ENCODE results near the gene PPP1R12B.
"Not testable (repeated sequence)": the region's sequence is repeated elsewhere in the genome, so short reads cannot be mapped to it uniquely, and the experiment has no call there.

PPP1R12B gene

DNA sequence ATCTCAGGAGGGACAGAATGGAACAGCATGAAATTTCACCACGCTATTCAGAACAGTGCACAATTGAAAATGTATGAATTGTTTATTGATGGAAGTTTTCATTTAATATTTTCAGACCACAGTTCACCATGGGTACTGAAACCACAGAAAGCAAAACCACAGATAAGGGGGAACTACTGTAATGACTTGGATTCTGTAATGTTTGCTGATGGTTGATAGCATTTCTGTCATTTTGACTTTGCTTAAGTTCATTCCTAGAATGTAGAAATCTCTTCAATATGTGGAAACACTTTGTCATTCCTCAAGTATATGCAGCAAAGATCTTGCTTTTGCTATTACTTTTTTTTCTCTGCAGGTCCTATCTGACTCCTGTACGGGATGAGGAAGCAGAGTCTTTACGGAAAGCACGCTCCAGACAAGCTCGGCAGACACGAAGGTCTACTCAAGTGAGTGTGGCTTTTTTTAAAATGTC, 139.7 kb downstream of the PPP1R12B start:
- DNase-seq (ENCODE audit: low spot score), result not testable (repeated sequence)

DNA sequence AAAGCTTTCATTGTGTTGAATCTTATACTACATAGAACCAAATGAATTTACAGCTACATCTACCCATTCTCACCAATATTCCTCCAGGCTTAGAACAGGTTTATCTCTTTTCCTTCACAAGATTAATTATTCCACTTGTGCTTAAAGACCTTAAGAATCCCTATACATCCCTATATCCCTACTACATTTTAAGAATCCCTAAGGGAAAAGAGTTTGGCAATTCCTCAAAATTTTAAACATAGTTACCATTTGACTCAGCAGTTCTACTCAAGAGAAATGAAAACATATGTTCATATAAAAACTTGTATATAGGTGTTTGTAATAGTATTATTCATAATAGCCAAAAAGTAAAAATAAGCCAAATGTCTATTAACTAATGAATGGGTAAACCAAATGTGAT, 140.6 kb downstream of the PPP1R12B start:
- DNase-seq (ENCODE audit: low spot score), result not testable (repeated sequence)

- not testable (repeated sequence) for DNase-seq (ENCODE audit: low spot score)
These were observed 144.6 kb downstream of the PPP1R12B start for GRCh38 chr1:202493112-202493511.

DNA sequence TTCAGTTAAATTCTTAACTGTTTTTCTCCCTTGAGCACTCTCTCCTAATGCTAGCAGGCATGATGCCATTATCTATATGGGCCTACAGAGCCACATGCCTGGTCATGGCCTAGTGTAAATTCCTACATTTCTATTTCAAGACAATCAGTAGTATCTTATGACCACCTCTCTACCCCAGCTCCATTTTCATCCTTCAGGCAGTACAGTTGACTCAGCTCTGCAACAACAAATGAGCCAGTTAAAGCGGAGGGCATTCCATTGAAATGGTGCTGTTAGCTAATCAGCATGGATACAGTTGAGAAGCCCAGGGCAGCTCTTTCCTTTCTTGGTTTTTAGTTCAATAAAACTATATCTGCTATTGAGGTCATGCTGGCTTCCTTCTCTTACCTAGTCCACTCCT, 150.0 kb downstream of the PPP1R12B start:
- DNase-seq (ENCODE audit: low spot score), result no peak

DNA sequence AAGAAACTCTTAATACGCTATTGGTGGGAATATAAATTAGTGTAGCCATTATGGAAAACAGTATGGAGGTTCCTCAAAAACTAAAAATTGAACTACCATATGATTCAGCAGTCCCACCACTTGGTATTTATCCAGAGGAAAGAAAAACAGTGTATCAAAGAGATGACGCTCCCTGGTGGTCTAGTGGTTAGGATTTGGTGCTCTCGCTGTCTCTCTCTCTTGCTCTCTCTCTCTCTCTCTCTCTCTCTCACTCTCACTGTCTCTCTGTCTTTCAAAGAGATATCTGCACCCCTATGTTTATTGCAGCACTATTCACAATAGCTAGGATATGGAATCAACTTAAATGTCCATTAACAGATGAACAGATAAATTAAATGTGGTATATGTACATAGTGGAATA, 151.5 kb downstream of the PPP1R12B start:
- DNase-seq (ENCODE audit: low spot score), result not testable (repeated sequence)

GRCh38 chr1:202501281-202501680, 152.8 kb downstream of the PPP1R12B start:
- no peak for DNase-seq (ENCODE audit: low spot score)

- DNase-seq (ENCODE audit: low spot score), result no peak
These were observed 156.9 kb downstream of the PPP1R12B start for GRCh38 chr1:202505356-202505755.

GRCh38 chr1:202505880-202506575, 157.5 kb downstream of the PPP1R12B start:
- not testable (repeated sequence) for DNase-seq (ENCODE audit: low spot score)

DNA sequence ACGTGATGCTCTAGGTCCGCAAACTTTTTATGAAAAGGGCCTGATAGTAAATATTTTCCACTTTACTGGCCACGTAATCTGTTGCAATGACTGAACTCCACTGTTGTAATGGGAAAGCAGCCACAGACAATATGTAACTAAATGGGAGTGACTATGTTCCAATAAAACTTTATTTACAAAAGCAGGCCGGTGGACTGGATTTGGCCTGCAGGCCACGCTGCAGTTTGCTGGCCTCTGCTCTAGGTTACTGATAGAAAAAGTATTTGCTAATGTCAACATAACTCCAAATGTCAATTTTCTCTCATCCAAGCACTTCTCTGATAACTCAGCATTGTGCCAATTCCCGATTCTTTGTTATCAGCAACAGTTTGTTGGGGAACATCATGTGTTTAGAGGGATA, 160.4 kb downstream of the PPP1R12B start:
- not testable (repeated sequence) for DNase-seq (ENCODE audit: low spot score)

DNA sequence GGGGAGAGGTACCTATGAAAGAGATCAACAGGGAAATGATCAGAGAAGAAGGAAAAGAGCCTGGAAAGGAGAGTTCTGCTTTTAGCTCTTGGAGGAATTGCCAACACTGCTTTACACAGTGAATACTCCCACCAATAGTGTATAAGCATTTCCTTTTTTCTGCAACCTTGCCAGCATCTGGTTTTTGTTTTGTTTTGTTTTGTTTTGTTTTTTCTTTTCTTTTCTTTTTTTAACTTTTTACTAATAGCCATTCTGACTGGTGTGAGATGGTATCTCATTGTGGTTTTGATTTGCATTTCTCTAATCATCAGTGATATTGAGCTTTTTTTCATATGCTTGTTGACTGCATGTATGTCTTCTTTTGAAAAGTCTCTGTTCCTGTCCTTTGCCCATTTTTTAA, 165.4 kb downstream of the PPP1R12B start:
- not testable (repeated sequence) for DNase-seq (ENCODE audit: low spot score)

- no peak for DNase-seq (ENCODE audit: low spot score)
These were observed 168.0 kb downstream of the PPP1R12B start for GRCh38 chr1:202516434-202516877.

GRCh38 chr1:202517146-202517545, 168.6 kb downstream of the PPP1R12B start:
- not testable (repeated sequence) for DNase-seq (ENCODE audit: low spot score)

DNA sequence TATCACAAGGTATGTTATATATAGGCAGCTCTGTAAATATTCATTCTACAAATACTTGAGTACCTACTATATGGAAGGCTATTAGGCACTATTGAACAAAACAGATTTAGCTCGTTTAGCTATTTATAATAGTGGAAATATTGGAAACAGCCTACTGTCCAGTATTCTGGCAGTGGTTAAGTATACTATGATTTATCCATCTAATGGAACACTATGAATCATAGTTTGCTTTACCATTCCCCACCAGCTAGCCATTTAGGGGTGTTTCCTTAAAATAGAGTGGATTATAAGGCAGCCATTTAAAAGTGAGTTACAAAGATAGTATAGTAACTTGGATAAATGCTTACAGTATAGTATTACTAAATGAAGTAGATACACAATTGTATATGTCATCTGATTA, 169.7 kb downstream of the PPP1R12B start:
- DNase-seq (ENCODE audit: low spot score), result not testable (repeated sequence)

- DNase-seq (ENCODE audit: low spot score), result not testable (repeated sequence)
These were observed 170.4 kb downstream of the PPP1R12B start for GRCh38 chr1:202518905-202519304.

DNA sequence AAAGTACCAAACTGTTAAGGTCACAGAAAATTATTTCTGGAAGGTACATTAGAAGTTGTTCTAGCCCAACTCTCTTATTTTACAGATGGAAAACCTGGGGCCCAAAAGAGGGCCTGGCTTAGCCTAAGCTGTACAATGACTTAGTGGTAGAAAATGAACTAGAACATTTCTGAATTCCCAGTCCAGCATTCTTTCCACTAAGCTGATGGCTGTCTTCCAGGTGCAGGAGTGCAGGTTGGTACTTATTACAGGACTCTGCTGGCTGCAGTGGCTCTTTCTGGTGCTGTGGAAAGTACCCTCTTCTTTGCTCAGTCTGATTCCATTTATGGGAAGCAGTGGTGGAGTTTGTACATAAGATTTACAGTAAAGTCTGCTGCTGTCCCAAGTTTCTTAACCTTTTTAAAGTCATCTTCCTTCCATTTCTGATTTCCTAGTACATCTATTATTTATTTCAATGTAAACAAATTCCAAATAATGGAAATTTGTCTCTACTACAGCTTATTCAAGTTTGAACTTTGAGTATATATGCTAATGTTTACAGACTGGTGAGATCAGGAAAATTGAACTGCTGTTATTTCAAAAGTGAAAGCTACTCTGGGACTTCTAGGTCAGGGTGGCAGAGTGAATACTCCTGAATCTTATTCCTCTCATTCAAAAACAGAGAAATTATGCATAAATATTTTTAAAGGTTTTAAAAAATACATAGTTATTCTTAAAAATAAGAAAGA, 171.8 kb downstream of the PPP1R12B start:
- DNase-seq (ENCODE audit: low spot score), result not testable (repeated sequence)

DNA sequence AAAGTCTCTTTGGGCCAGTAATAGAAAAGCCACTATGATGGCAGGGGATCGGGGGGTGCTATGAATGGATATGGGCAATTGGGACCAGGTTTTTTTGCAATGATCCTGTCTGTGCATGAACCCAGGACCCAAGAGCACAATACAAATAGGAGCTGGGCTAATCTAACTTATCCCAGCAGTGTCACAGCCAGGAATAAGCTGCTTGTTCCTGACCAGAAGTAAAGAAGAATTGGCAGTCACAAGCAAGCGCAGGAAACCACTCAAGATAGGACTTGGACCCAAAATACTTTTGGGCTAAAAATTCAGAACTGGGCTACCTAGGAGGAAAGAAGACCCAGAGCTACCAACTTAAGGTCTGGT, 172.3 kb downstream of the PPP1R12B start:
- DNase-seq (ENCODE audit: low spot score), result not testable (repeated sequence)

DNA sequence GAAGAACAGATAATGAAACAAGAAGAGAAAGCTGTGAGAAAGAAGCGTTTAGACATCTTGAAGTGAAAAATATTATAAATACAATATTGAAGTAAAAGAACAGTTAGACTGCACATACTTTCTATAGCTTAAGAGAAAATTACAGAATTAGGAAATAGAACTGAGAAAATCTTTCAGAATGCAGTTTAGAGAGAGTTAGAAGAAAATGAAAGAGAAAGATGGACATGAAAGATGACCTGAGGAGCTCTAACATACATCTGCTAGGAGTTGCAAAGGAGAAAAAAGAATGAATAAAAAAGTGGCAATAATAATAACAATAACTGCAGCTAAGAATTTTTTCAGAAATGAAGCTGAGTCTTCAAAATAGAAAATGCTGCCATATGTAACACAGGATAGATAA, 173.0 kb downstream of the PPP1R12B start:
- not testable (repeated sequence) for DNase-seq (ENCODE audit: low spot score)

- DNase-seq (ENCODE audit: low spot score), result no peak
These were observed 173.4 kb downstream of the PPP1R12B start for GRCh38 chr1:202521886-202522285.

DNA sequence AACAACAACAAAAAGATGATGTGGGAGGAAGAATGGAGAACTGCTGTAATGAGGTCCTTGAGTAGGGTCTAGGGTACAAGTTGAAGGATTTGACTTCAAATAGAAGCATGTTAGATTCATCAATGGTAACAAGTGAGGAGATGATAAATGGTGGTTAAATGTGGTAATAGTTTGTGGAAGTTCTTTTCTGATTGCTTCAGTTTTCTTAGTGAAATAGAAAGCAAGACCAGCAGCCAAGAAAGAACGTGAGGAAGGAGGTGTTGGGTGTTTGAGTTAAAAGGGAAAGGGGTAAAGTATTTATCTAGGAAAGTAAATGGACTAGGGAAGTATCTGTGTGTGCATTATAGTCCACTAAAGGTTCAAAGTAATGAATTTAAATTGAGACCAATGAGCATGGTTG, 177.6 kb downstream of the PPP1R12B start:
- not testable (repeated sequence) for DNase-seq (ENCODE audit: low spot score)

GRCh38 chr1:202528096-202528722, 179.7 kb downstream of the PPP1R12B start:
- not testable (repeated sequence) for DNase-seq (ENCODE audit: low spot score)

GRCh38 chr1:202530686-202531085, 182.2 kb downstream of the PPP1R12B start:
- DNase-seq (ENCODE audit: low spot score), result not testable (repeated sequence)

DNA sequence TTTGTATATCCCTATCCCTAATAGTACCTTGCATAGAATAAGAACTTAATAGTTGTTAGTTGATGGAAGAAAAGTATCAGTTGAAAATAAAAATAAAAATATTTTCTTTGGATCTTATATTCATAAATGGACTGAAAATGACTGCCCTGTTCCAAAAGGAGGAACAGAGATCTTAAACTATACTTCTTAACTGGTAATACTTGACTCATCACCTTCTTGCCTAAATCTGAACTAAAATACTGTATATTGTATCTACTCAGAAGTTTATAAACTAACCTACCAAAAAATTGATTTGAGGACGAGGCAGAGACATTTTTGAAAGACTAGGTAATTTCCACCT, 182.9 kb downstream of the PPP1R12B start:
- DNase-seq (ENCODE audit: low spot score), result no peak

Measured in ecto neural progenitor cell (in vitro differentiated cells).